ENCODE measurements around the gene TAB3. TPM values are rescaled to one million over a fixed set of nuclear protein-coding genes. Genes with fewer than 3 reads are reported as not detected.

The TAB3 gene
- total and polyA plus RNA-seq, 4 experiments from 2014 or later, result 4.8 to 23.8 (median 13.9) TPM

GRCh38 chrX:30779453-30780030 lies 109.5 kb downstream of the TAB3 start:
- CTCF ChIA-PET (ENCODE audit: partially characterized antibody), result no interaction called here
- Mint-ChIP-seq H3K27ac (no peak overlapping the region), H3K4me1 (no peaks in the 10 kb centered on the region), H3K36me3 (no peaks in the 10 kb centered on the region), H3K27me3 (no peaks in the 10 kb centered on the region), H3K4me3 (no peak overlapping the region), H3K9me3 (no peaks in the 10 kb centered on the region)
- H3K4me1 ChIP-seq (ENCODE audit: insufficient read depth, low read length), result no peaks in the 10 kb centered on the region
- intact Hi-C loops (cut with micrococcal nuclease), result no loop called here
- no peaks in the 10 kb centered on the region for H3K27me3 ChIP-seq (ENCODE audit: insufficient read depth, low read length)
- no peaks in the 10 kb centered on the region for H3K36me3 ChIP-seq (ENCODE audit: insufficient read depth, low read length)
- H3K27ac ChIP-seq (ENCODE audit: low read depth, low read length), result no peak overlapping the region
- POLR2A ChIA-PET (ENCODE audit: partially characterized antibody), result no interaction called here
- H3K9me3 ChIP-seq (ENCODE audit: control insufficient read depth in 1 of 2, low read length in 2 of 2), result no peaks in the 10 kb centered on the region
- DNase-seq, result no peak
- no peak overlapping the region for H3K4me3 ChIP-seq (ENCODE audit: low read length in 2 of 2)

DNA sequence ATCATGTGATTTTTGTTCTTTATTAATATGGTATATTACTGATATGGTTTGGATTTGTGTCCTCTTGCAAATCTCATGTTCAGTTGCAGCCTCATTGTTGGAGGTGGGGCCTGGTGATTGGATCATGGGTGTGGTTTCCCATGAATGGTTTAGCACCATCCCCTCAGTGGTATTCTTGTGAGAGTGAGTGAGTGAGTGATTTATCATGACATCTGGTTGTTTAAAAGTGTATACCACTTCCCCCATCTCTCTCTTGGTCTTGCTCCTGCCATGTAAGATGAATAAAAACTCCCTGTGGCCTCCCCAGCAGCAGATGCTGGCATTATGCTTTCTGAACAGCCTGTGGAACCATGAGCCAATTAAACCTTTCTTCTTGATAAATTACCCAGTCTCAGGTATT lies 111.5 kb downstream of the TAB3 start:
- Mint-ChIP-seq H3K27ac (no peak overlapping the region), H3K4me1 (no peaks in the 10 kb centered on the region), H3K27me3 (no peaks in the 10 kb centered on the region), H3K4me3 (no peak overlapping the region), H3K9me3 (peaks cover 0 to 2% (median 0%) of the 10 kb centered on the region in 8 donors), H3K36me3 (no peaks in the 10 kb centered on the region)
- CTCF ChIA-PET (ENCODE audit: partially characterized antibody), result no interaction called here
- no peak overlapping the region for H3K27ac ChIP-seq (ENCODE audit: low read depth, low read length)
- DNase-seq, result no peak
- H3K27me3 ChIP-seq (ENCODE audit: insufficient read depth, low read length), result no peaks in the 10 kb centered on the region
- H3K4me1 ChIP-seq (ENCODE audit: insufficient read depth, low read length), result no peaks in the 10 kb centered on the region
- POLR2A ChIA-PET (ENCODE audit: partially characterized antibody), result no interaction called here
- H3K36me3 ChIP-seq (ENCODE audit: insufficient read depth, low read length), result no peaks in the 10 kb centered on the region
- no peaks in the 10 kb centered on the region for H3K9me3 ChIP-seq (ENCODE audit: control insufficient read depth in 1 of 2, low read length in 2 of 2)
- H3K4me3 ChIP-seq (ENCODE audit: low read length in 2 of 2), result no peak overlapping the region
- intact Hi-C loops (cut with micrococcal nuclease), result no loop called here

Other genes starting within 250 kb of the TAB3 start
- gene GK, start 235.8 kb downstream of the TAB3 start, total RNA-seq, result 1 to 10 TPM; 7.7 to 8.4 TPM
- 1 to 10 TPM; 5.2 to 6.8 TPM for gene GK, start 235.8 kb downstream of the TAB3 start, polyA plus RNA-seq
- gene FTHL17, start 182.8 kb upstream of the TAB3 start, total RNA-seq, result not detected
- gene FTHL17, start 182.8 kb upstream of the TAB3 start, polyA plus RNA-seq, result not detected